Jurkat, Clone E6-1 (cell line): Measurements from ENCODE around the gene KRTAP19-1. TPM values are rescaled to one million over a fixed set of nuclear protein-coding genes. Genes with fewer than 3 reads are reported as not detected.
A peak's percentile ranks its signal among the peaks of the same experiment; 100 is the strongest.
"Not testable (repeated sequence)": the region's sequence is repeated elsewhere in the genome, so short reads cannot be mapped to it uniquely, and the experiment has no call there.

Source experiments
- DNase-seq: peaks from one replicate; pipeline ENCODE4 v3.0.0-alpha.2; 2011; ENCODE audit warnings: low read depth, low spot score
- H3K4me3 ChIP-seq: 2 replicates; pipeline ENCODE4 v1.5.1; 2011; ENCODE audit warnings: mild to moderate bottlenecking, low read length, control low read depth, moderate library complexity
- polyA plus RNA-seq: library from polyadenylated mRNA; unstranded; fragments of >200 nt; gene quantifications from one replicate; pipeline ENCODE4 v1.2.1, GENCODE V29; 2012; ENCODE audit warnings: missing spikeins; ENCODE audit not compliant: insufficient read length, insufficient read depth

KRTAP19-1 gene
- polyA plus RNA-seq = not detected

- no peak within 1 kb of the TSS for H3K4me3 ChIP-seq
- no peak for DNase-seq
Observed at GRCh38 chr21:30480145-30480544, at the start of gene KRTAP19-1. Gene KRTAP19-1, minus strand, starts transcription at chr21:30480367. Its CDS starts 50 bp downstream, at chr21:30480317.

DNA sequence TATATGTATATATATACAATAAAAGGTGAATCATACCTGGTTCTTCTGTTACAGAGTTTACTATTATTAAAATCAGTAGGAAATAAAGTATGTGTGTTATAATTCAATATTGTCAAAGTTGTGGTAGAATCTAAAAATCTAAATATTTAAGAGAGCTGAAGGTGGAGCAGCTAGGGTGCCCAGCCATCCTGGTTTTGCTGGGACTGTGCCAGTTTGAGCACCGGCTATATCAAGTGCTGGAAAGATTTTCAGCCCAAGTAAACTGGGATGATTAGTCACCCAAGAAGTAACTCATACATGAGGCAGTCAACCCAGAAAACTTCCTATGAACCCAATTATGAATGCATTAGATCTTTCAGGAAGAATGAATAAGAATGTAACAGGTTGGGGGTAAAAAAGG is 38.7 kb upstream of the KRTAP19-1 start:
- no peak for DNase-seq
- no peak overlapping the region for H3K4me3 ChIP-seq

GRCh38 chr21:30515681-30516080 is 35.5 kb upstream of the KRTAP19-1 start:
- DNase-seq = no peak
- no peak overlapping the region for H3K4me3 ChIP-seq

- not testable (repeated sequence) for H3K4me3 ChIP-seq
- DNase-seq = peak; percentile 6
Observed at GRCh38 chr21:30505621-30506205, 25.5 kb upstream of the KRTAP19-1 start.

GRCh38 chr21:30502041-30502440 is 21.9 kb upstream of the KRTAP19-1 start, which contains the start of gene KRTAP19-5:
Gene KRTAP19-5, minus strand, starts transcription at chr21:30502141. Its CDS starts 51 bp downstream, at chr21:30502090.
- no peak within 1 kb of the TSS for H3K4me3 ChIP-seq
- DNase-seq = no peak

- no peak for DNase-seq
- no peak within 1 kb of the TSS for H3K4me3 ChIP-seq
Observed at GRCh38 chr21:30497065-30497464, 16.9 kb upstream of the KRTAP19-1 start, which contains the start of gene KRTAP19-4. Gene KRTAP19-4, minus strand, starts transcription at chr21:30497165. Its CDS starts 55 bp downstream, at chr21:30497110.

- H3K4me3 ChIP-seq = no peak within 1 kb of the TSS
- no peak for DNase-seq
Observed at GRCh38 chr21:30491963-30492428, 11.8 kb upstream of the KRTAP19-1 start, which contains the start of gene KRTAP19-3. Gene KRTAP19-3, minus strand, starts transcription at chr21:30492013. Its CDS starts 56 bp downstream, at chr21:30491957.

GRCh38 chr21:30487336-30487735 is 7.2 kb upstream of the KRTAP19-1 start, which contains the start of gene KRTAP19-2:
Gene KRTAP19-2, minus strand, starts transcription at chr21:30487436. Its CDS starts 88 bp downstream, at chr21:30487348.
- H3K4me3 ChIP-seq = no peak within 1 kb of the TSS
- DNase-seq = no peak

GRCh38 chr21:30486180-30486579 is 6.0 kb upstream of the KRTAP19-1 start:
- H3K4me3 ChIP-seq = no peak overlapping the region

DNA sequence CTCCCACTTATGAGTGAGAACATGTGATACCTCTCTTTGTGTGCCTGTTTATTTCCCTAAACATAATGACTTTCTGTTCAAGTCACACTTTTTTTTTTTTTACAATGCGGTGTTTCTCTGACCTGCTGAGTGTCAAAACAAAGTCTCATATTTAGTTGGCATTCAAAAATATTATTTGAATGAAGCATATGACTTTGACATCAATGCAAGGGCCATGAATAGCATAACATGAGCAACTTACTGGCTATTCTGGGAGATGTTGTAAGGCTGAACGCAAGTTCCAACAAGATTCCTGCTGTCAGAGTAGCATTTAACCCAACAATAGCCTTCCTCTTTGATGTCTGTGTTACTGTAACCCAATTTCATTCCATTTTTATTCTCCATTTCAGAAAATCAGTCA is 2.0 kb upstream of the KRTAP19-1 start:
- H3K4me3 ChIP-seq = no peak overlapping the region
- DNase-seq = no peak

More at GRCh38 chr21:30486180-30486579, 6.0 kb upstream of the KRTAP19-1 start:
- DNase-seq = no peak

- no peak overlapping the region for H3K4me3 ChIP-seq
- DNase-seq = no peak
Observed at GRCh38 chr21:30479259-30479658, 908 bp downstream of the KRTAP19-1 start.

- no peak overlapping the region for H3K4me3 ChIP-seq
- DNase-seq = no peak
Observed at GRCh38 chr21:30478004-30478403, 2.2 kb downstream of the KRTAP19-1 start.

GRCh38 chr21:30468900-30469714 is 11.1 kb downstream of the KRTAP19-1 start:
- no peak overlapping the region for H3K4me3 ChIP-seq
- no peak for DNase-seq

- peak; percentile 20 for DNase-seq
- no peak overlapping the region for H3K4me3 ChIP-seq
Observed at GRCh38 chr21:30463713-30464112, 16.5 kb downstream of the KRTAP19-1 start.

- H3K4me3 ChIP-seq = no peak overlapping the region
- no peak for DNase-seq
Observed at GRCh38 chr21:30448514-30448913, 31.7 kb downstream of the KRTAP19-1 start.

DNA sequence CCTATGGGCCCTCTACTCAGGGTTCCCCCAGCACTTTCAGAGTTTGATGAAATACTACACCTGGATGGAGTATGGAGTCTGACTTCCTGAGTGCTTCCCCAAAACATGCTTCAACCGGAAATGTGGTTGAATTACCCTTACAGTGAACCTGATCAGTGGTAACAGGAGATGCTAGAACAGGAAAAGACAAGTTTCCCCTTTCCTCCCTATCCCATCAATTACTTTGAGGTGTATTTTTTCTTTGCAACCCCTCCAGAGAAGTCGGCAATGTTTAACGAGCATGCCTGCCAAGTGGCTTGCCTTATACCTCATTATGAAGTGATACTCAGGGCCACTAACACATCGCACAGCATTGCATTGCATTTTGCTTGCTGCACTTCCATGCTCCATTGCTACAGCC is 33.1 kb downstream of the KRTAP19-1 start:
- DNase-seq = peak; percentile 27
- H3K4me3 ChIP-seq = no peak overlapping the region

DNA sequence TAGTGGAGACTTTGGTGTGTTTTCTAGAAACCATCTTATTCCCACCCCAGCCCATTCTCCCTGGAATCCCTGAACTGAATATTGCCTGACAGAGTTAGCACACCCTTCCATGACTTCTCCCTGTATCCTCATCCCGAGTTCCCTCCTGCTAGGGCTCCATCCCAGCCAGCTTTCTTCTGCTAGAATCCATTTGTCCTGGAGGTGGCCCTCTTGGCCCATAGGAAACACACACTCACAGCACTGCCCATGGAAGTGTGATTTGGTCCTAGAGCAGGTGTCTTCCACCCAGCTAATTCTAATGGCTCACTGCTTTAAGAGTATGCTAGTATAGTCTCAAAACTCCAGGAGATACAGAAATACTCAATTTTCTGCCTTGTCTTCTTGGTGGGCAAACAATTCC is 36.0 kb downstream of the KRTAP19-1 start:
- H3K4me3 ChIP-seq = no peak overlapping the region
- no peak for DNase-seq

GRCh38 chr21:30443226-30443625 is 36.9 kb downstream of the KRTAP19-1 start:
- DNase-seq = no peak
- H3K4me3 ChIP-seq = no peak overlapping the region

DNA sequence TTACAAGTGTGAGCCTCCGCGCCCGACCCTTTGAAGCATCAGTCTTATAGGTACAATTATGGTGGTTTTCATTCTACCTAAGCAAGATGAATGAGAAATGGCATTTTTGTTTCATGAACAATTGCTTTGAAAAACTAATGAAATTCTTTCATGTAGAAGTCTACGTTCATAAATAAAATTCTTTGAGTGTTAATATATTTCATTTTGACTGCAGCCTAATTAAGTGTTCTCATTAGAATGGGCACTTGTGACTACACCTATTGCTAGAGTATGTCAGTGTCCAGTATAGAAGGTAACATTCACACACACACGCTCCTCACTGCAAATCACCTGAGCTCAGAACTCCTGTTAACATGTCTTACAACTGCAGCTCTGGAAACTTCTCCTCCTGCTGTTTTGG is 40.2 kb downstream of the KRTAP19-1 start, which contains the start of gene KRTAP15-1:
KRTAP15-1 (plus strand) TSS at position 301 of the 400 bp plus-strand sequence; CDS start at position 354, 53 bp downstream.
- H3K4me3 ChIP-seq = no peak within 1 kb of the TSS
- no peak for DNase-seq
